ENCODE results near the gene CNTNAP2.

DNA sequence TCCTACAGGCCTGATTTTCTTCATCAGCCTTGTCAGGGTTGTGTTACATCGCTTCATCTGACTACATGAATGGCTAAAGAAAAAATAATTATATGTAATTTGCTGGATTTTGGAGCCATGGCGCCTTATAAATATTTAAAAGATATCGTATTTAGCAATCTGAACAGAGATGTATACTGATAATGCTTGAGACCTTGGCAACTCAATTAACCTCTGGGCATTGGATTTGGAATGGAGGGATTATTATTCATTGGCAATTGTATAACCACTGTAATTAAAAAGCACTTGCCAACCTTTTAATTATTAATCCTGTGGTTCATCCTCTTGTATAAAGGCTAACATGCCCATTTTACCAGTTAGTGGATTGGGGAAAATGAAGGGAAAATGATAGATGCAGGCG is 745.1 kb downstream of the CNTNAP2 start:
- TF ChIP-seq, protein P1, sequence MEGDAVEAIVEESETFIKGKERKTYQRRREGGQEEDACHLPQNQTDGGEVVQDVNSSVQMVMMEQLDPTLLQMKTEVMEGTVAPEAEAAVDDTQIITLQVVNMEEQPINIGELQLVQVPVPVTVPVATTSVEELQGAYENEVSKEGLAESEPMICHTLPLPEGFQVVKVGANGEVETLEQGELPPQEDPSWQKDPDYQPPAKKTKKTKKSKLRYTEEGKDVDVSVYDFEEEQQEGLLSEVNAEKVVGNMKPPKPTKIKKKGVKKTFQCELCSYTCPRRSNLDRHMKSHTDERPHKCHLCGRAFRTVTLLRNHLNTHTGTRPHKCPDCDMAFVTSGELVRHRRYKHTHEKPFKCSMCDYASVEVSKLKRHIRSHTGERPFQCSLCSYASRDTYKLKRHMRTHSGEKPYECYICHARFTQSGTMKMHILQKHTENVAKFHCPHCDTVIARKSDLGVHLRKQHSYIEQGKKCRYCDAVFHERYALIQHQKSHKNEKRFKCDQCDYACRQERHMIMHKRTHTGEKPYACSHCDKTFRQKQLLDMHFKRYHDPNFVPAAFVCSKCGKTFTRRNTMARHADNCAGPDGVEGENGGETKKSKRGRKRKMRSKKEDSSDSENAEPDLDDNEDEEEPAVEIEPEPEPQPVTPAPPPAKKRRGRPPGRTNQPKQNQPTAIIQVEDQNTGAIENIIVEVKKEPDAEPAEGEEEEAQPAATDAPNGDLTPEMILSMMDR (conservative IDR thresholded peaks at IDR 0.05; ENCODE audit: low read depth, low read length), result no peak
- TF ChIP-seq EZH2 (IDR thresholded peaks at IDR 0.05; ENCODE audit: borderline replicate concordance, low read depth, low read length, poor library complexity, severe bottlenecking), result no peak
